HG03280 (cell line): ENCODE results near the gene TOPORS.
A peak's percentile ranks its signal among the peaks of the same experiment; 100 is the strongest.
"Not testable (repeated sequence)": the region's sequence is repeated elsewhere in the genome, so short reads cannot be mapped to it uniquely, and the experiment has no call there.

Experiments used
- ATAC-seq: cut with Tn5 transposase; IDR thresholded peaks from one replicate; pipeline ENCODE4 v1.9.1; 2021; ENCODE audit warnings: mild to moderate bottlenecking, moderate library complexity; ENCODE audit not compliant: unreplicated experiment

The TOPORS gene

GRCh38 chr9:32566770-32567169 lies 14.4 kb upstream of the TOPORS start:
- ATAC-seq, result no peak

- ATAC-seq, result no peak
Observed at GRCh38 chr9:32565967-32566366, 13.6 kb upstream of the TOPORS start.

- ATAC-seq, result no peak
Observed at GRCh38 chr9:32558408-32558934, 6.1 kb upstream of the TOPORS start.

- no peak for ATAC-seq
Observed at GRCh38 chr9:32554591-32554990, 2.2 kb upstream of the TOPORS start.

- no peak for ATAC-seq
Observed at GRCh38 chr9:32554107-32554506, 1.7 kb upstream of the TOPORS start.

GRCh38 chr9:32551276-32552051 lies 922 bp downstream of the TOPORS start:
- no peak for ATAC-seq

- peak; percentile 68 for ATAC-seq
Observed at GRCh38 chr9:32550562-32551275, 1.7 kb downstream of the TOPORS start.

- ATAC-seq, result no peak
Observed at GRCh38 chr9:32550150-32550561, 2.2 kb downstream of the TOPORS start.

- not testable (repeated sequence) for ATAC-seq
Observed at GRCh38 chr9:32548213-32548612, 4.2 kb downstream of the TOPORS start.

- no peak for ATAC-seq
Observed at GRCh38 chr9:32545884-32546283, 6.5 kb downstream of the TOPORS start.

- ATAC-seq, result no peak
Observed at GRCh38 chr9:32543047-32543446, 9.3 kb downstream of the TOPORS start.

GRCh38 chr9:32533816-32534215 lies 18.6 kb downstream of the TOPORS start:
- ATAC-seq, result no peak

- ATAC-seq, result no peak
Observed at GRCh38 chr9:32533336-32533735, 19.1 kb downstream of the TOPORS start.

GRCh38 chr9:32526707-32527048 lies 25.7 kb downstream of the TOPORS start:
- ATAC-seq, result no peak

- peak; percentile 57 for ATAC-seq
Observed at GRCh38 chr9:32526041-32526706, 26.2 kb downstream of the TOPORS start, which contains the start of gene RIGI. TSS of gene RIGI (minus strand) at chr9:32526196. CDS start at chr9:32526166, 30 bp downstream.

- ATAC-seq, result peak; percentile 20
Observed at GRCh38 chr9:32525709-32526030, 26.7 kb downstream of the TOPORS start.

GRCh38 chr9:32524892-32525708 lies 27.3 kb downstream of the TOPORS start:
- ATAC-seq, result peak; percentile 15

- ATAC-seq, result not testable (repeated sequence)
Observed at GRCh38 chr9:32524558-32524891, 27.9 kb downstream of the TOPORS start.

- ATAC-seq, result no peak
Observed at GRCh38 chr9:32523910-32524309, 28.5 kb downstream of the TOPORS start.

- ATAC-seq, result no peak
Observed at GRCh38 chr9:32518276-32518675, 34.1 kb downstream of the TOPORS start.

- ATAC-seq, result no peak
Observed at GRCh38 chr9:32516241-32516640, 36.1 kb downstream of the TOPORS start.
